Upper lobe of left lung (tissue), 6 donors: Measurements from ENCODE around the gene KCTD17. TPM values are rescaled to one million over a fixed set of nuclear protein-coding genes. Genes with fewer than 3 reads are reported as not detected.

Experiments
- ATAC-seq, 2 donors: fragments of 200-7000 bp; cut with Tn5 transposase; one replicate each; pipeline ENCODE4 v1.9.1; 2022; ENCODE audit warnings: mild to moderate bottlenecking in 2 of 2, moderate library complexity in 2 of 2; ENCODE audit not compliant: low FRiP score in 2 of 2
- DNase-seq, 2 donors: peaks; one replicate each; pipeline ENCODE4 v3.0.0-alpha.2; 2019 to 2020
- H3K27ac ChIP-seq, 4 donors: fragments of 200-600 bp; sonication (generic); one replicate each; pipeline ENCODE4 v1.5.1; 2016 to 2019
- H3K27me3 ChIP-seq, 4 donors: fragments of 200-600 bp; sonication (generic); one replicate each; pipeline ENCODE4 v1.5.1; 2017 to 2019
- H3K36me3 ChIP-seq, 4 donors: fragments of 200-600 bp; sonication (generic); one replicate each; pipeline ENCODE4 v1.5.1; 2016 to 2019
- H3K4me1 ChIP-seq, 4 donors: fragments of 200-600 bp; sonication (generic); one replicate each; pipeline ENCODE4 v1.5.1; 2018 to 2019
- H3K4me3 ChIP-seq, 4 donors: fragments of 200-600 bp; sonication (generic); one replicate each; pipeline ENCODE4 v1.5.1; 2017 to 2019; ENCODE audit warnings: mild to moderate bottlenecking in 2 of 4, moderate library complexity in 1 of 4
- H3K9me3 ChIP-seq, 4 donors: fragments of 200-600 bp; sonication (generic); one replicate each; pipeline ENCODE4 v1.5.1; 2018 to 2019
- EP300 ChIP-seq, 4 donors: sonication (generic); formaldehyde crosslinking; IDR thresholded peaks; one replicate each; pipeline ENCODE4 v1.5.1; 2017; ENCODE audit warnings: antibody characterized with exemption in 4 of 4, control low read depth in 2 of 4
- POLR2A ChIP-seq, 4 donors: fragments of 450-650 bp; IDR thresholded peaks; one replicate each; pipeline ENCODE4 v1.5.1; 2016 to 2017; ENCODE audit warnings: antibody characterized with exemption in 4 of 4, mild to moderate bottlenecking in 2 of 4
- POLR2AphosphoS5 ChIP-seq, 2 donors: sonication (generic); formaldehyde crosslinking; IDR thresholded peaks; one replicate each; pipeline ENCODE4 v1.5.1; 2017; ENCODE audit warnings: antibody characterized with exemption in 2 of 2
- WGBS, 2 donors: methylation state at CpG; one replicate each; pipeline ENCODE4 v1.1.5; 2017 to 2018; 5-methylcytosine and 5-hydroxymethylcytosine counted together
- total RNA-seq, 6 donors: library from RNA; depleted of rRNA in 4 of 6; stranded (reverse); fragments of >200 nt in 4 of 6; gene quantifications; one replicate each; pipeline versions ENCODE4 v1.1.0 to v1.2.1, GENCODE V29; 2016 to 2021
- TF ChIP-seq, protein P1 (sequence below), 6 experiments: fragments of 450-650 bp in 4 of 6; fragments of 200-600 bp in 2 of 6; sonication (generic) in 2 of 6; IDR thresholded peaks; one replicate each; pipeline ENCODE4 v1.5.1; 2016 to 2019; ENCODE audit warnings: antibody characterized with exemption in 6 of 6
- donor health status: DM: no; HTN: no; CAD: no; lungs with moderate emphysema.
- donor health status: DM: no; HTN: yes; CAD: no; lungs with severe emphysema.

The KCTD17 gene
- total RNA-seq, 6 donors from 2014 or later, result 9.0 to 30.4 (median 23.2) TPM

DNA sequence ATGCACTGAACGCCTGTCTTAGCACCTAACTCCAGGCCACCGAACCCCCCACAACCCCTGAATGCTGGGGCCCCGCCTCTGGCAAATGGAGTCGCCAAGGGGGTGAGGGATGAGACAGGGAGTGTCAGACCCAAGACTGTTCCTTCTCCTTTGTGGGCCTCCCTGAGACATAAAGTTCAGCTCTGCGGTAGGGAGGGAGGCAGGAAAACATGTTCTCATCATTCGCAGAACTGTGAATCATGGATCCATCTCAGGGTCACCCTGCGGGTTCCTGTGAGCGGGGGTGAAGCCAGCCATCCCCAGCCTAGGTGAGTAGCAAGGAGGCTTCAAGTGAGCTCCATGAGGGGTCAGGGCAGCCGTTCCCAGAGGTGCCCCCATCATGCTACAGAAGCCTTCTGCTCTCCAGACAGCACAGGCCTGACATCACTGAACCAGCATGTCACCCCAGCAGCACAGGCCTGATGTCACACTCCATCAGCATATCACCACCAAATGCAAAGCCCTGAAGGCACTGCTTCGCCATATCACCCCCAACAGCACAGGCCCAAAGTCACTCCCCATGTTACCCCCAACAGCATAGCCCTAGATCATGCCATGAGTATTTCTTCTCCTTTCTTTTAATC is 30.8 kb downstream of the KCTD17 start:
- 80 to 95% methylated on average over 6 to 10 of the region's 10 CpGs for WGBS, 2 donors

DNA sequence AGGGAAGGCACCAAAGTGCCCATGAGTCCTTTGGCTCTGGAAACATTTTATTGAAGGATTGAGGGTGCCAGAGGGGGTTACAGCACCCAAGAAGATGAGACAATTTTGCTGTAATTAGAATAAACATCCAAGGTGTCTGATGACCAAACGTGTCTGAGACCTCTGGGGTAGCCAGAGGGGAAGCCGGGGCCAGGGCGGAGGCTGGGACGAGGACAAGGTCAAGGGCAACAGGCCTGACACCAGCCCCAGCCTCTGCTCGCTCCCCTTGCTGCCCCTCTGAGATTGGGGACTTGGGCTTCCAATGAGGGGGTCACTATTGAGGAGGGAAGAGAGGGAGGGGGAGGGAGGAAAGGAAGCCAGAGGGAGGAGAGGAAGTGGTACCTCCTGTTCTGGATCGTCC is 32.4 kb downstream of the KCTD17 start:
- Histone ChIP-seq H3K27ac (no peak overlapping the region), H3K4me3 (no peak overlapping the region), H3K4me1 (peaks cover 0 to 12% (median 4%) of the 10 kb centered on the region in 4 donors), H3K9me3 (no peaks in the 10 kb centered on the region), H3K27me3 (no peaks in the 10 kb centered on the region), H3K36me3 (no peaks in the 10 kb centered on the region)
- TF ChIP-seq EP300 (IDR thresholded peaks at IDR 0.05), result no peak
- TF ChIP-seq, protein P1, sequence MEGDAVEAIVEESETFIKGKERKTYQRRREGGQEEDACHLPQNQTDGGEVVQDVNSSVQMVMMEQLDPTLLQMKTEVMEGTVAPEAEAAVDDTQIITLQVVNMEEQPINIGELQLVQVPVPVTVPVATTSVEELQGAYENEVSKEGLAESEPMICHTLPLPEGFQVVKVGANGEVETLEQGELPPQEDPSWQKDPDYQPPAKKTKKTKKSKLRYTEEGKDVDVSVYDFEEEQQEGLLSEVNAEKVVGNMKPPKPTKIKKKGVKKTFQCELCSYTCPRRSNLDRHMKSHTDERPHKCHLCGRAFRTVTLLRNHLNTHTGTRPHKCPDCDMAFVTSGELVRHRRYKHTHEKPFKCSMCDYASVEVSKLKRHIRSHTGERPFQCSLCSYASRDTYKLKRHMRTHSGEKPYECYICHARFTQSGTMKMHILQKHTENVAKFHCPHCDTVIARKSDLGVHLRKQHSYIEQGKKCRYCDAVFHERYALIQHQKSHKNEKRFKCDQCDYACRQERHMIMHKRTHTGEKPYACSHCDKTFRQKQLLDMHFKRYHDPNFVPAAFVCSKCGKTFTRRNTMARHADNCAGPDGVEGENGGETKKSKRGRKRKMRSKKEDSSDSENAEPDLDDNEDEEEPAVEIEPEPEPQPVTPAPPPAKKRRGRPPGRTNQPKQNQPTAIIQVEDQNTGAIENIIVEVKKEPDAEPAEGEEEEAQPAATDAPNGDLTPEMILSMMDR (IDR thresholded peaks at IDR 0.05), result no peak
- no peak for TF ChIP-seq POLR2AphosphoS5 (IDR thresholded peaks at IDR 0.05)
- 77 to 83% methylated on average over 6 of the region's 6 CpGs for WGBS, 2 donors
- DNase-seq (no peak), ATAC-seq (no peak)

More for the DNA sequence above, 30.8 kb downstream of the KCTD17 start:
- no peak overlapping the region for H3K4me3 ChIP-seq
- H3K4me1 ChIP-seq, result peaks cover 0 to 16% (median 7%) of the 10 kb centered on the region in 4 donors
- ATAC-seq (no peak), DNase-seq (no peak)
- H3K9me3 ChIP-seq, result no peaks in the 10 kb centered on the region
- no peak overlapping the region for H3K27ac ChIP-seq
- H3K36me3 ChIP-seq, result no peaks in the 10 kb centered on the region
- TF ChIP-seq POLR2AphosphoS5 (IDR thresholded peaks at IDR 0.05), result no peak
- TF ChIP-seq, protein P1 (IDR thresholded peaks at IDR 0.05), result no peak
- TF ChIP-seq EP300 (IDR thresholded peaks at IDR 0.05), result no peak
- no peak for TF ChIP-seq POLR2A (IDR thresholded peaks at IDR 0.05)
- H3K27me3 ChIP-seq, result no peaks in the 10 kb centered on the region

DNA sequence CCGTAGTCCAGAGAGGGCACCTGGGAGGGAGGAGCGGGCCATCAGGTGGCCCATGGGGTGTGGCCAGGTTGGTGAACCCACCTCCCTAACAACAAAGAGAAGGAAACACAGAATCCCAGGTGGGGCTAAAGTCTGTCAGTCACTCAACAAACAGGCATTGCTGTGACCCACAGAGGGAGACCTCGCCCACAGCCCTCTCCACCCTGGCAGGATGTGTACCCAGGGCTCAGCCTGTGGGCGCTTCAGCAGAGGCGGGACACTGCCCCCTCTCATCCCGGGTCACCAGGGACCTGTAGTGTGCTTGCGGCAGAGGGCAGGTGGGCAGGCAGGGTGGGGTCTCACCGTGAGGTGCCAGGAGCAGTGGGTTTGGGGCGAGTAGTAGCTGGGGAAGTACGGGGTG is 32.8 kb downstream of the KCTD17 start:
- Histone ChIP-seq H3K27ac (no peak overlapping the region), H3K4me3 (no peak overlapping the region), H3K4me1 (peaks cover 0 to 7% (median 2%) of the 10 kb centered on the region in 4 donors), H3K9me3 (no peaks in the 10 kb centered on the region), H3K36me3 (no peaks in the 10 kb centered on the region), H3K27me3 (no peaks in the 10 kb centered on the region)
- no peak for ATAC-seq
- no peak for DNase-seq
- no peak for TF ChIP-seq POLR2AphosphoS5 (IDR thresholded peaks at IDR 0.05)
- WGBS, 2 donors, result 91 to 100% methylated on average over 2 to 10 of the region's 10 CpGs

DNA sequence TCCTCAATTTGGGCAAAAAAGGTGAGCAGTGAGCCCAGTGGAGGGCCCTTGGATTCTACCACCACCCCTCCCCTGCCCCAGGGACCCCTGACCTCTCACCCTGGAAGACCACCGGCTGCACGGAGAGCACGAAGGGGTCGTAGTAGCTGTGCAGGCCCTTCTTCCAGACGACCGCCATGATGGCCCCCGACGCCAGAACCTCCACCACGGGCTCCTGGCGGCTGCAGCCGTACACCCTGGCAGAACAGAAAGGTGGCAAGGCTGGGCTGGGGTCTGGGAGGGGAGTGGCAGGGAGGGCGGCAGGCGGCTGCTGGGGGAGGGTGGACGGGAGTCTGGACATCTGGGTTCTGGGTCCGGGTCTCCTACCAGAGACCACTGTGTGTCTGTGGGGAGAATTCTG is 34.6 kb downstream of the KCTD17 start:
- Histone ChIP-seq H3K9me3 (no peaks in the 10 kb centered on the region), H3K4me1 (no peaks in the 10 kb centered on the region), H3K27ac (no peak overlapping the region), H3K36me3 (no peaks in the 10 kb centered on the region), H3K4me3 (no peak overlapping the region), H3K27me3 (no peaks in the 10 kb centered on the region)
- ATAC-seq (no peak), DNase-seq (peak in 1 of 2 donors; percentile 67)
- no peak for TF ChIP-seq EP300 (IDR thresholded peaks at IDR 0.05)
- no peak for TF ChIP-seq POLR2AphosphoS5 (IDR thresholded peaks at IDR 0.05)
- TF ChIP-seq, protein P1 (IDR thresholded peaks at IDR 0.05), result no peak
- 21 to 83% methylated on average over 4 to 15 of the region's 15 CpGs for WGBS, 2 donors

DNA sequence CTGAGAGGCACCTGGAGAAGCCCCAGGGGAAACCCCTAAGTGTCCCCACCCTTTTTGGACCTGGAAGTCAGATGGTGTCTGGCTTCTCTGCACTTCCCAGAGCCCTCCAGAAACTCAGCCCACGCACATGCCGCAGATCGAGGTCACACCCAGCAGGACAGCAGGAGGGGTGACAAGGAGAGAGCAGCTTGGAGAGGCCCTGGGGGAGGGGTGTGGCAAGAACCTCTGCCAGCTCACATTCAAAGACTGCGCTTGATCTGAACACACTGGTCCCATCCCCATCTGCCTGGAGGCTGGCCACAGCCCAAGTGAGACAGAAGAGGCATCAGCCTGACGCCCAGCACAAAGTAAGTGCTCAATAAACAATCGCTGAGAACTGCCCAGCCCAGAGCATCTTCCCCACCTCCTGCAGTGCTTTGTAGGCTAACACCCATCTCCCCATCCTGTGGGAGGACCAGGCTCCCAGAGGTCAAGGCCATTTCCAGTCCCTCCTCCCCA is 36.6 kb downstream of the KCTD17 start:
- H3K27ac ChIP-seq, result no peak overlapping the region
- TF ChIP-seq, protein P1 (IDR thresholded peaks at IDR 0.05), result no peak
- no peak for TF ChIP-seq POLR2AphosphoS5 (IDR thresholded peaks at IDR 0.05)
- H3K4me3 ChIP-seq, result no peak overlapping the region
- WGBS, 2 donors, result 33 to 52% methylated on average over 3 to 6 of the region's 6 CpGs
- H3K4me1 ChIP-seq, result peaks cover 0 to 9% (median 0%) of the 10 kb centered on the region in 4 donors
- no peaks in the 10 kb centered on the region for H3K9me3 ChIP-seq
- no peaks in the 10 kb centered on the region for H3K36me3 ChIP-seq
- ATAC-seq (no peak), DNase-seq (no peak)
- H3K27me3 ChIP-seq, result no peaks in the 10 kb centered on the region
